HPDE6-E6E7 (cell line): ENCODE results near the gene NQO1.
"Not testable (repeated sequence)": the region's sequence is repeated elsewhere in the genome, so short reads cannot be mapped to it uniquely, and the experiment has no call there.

Experiments
- DNase-seq: peaks from one replicate; pipeline ENCODE4 v3.0.0; 2011; ENCODE audit warnings: missing footprints; ENCODE audit errors: extremely low spot score

The NQO1 gene

DNA sequence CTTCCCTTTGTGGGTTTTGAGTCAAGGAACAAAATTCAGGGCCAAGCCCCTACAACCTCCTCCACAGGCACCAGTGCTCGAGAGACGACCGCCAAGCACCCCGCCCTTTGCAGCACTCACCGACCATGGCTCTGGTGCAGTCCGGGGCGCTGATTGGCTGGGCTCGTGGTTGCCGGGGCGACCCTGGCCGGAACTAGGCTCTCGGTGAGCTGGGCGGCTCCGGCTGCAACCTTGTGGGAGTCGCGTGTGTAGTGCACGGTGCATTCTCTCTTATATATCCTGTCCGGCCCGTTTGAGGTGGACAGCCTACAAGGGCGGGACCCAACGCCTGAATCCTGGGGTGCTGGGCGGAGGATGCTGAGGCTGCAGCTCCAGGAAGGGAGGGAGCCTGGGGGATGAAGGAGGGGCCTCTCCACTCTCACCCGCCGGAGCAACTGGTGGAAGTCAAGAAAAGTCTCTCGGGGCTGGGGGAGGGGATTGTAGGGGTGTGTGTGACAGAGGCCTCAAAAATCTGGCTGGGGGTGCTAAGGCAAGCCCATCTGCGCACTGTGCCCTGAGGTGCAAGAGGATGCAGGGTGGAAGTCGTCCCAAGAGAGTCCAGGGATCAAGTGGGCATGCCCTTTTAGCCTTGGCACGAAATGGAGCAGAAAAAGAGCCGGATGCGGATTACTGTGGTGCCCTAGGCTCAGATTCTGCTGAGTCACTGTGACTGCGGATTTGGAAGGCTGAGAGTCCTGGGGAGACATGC lies at the start of gene NQO1:
Gene NQO1 (minus strand): TSS at position 248 of the 748 bp plus-strand sequence. CDS start 121 bp downstream, at position 127.
- DNase-seq: peak; percentile 99

DNA sequence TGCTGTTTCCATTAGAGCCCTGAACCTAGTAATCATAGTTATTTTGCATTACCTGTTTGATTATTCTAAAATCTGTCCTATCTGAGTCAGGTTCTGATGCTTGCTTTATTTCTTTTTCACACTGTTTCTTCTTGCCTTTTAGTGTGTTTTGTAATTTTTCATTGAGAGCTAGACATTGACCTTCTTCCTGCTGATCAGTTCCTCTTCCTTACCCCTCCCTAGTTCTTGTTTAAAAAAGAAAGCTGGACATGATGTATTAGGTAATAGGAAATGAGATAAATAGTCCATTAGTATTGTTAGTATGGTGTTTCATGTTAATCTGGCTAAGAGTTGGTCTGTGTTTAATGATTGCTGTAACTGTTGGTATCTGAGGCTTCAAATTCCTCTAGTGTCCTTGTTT lies 49.2 kb upstream of the NQO1 start:
- DNase-seq: no peak

DNA sequence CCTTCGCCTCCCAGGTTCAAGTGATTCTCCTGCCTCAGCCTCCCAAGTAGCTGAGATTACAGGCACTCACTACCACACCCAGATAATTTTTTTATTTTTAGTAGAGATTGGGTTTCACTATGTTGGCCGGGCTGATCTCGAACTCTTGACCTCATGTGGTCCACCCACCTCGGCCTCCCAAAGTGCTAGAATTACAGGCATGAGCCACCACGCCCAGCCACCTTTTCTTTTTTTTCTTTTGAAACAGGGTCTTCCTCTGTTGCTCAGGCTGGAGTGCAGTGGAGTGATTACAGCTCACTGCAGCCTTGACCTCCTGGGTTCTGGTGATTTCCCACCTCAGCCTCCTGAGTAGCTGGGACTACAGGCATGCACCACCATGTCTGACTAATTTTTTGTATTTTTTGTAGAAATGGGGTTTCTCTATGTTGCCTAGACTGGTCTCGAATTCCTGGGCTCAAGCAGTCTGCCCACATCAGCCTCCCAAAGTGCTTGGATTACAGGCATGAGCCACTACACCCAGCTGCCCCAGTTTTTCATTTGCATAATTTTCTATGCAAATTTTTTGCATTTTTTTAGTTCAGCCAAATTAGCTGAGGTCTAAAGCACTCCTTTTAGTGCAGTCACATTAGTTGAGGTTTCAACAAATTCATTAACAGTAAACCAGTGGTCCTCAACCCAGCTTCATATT lies 47.0 kb upstream of the NQO1 start:
- no peak for DNase-seq

- no peak for DNase-seq
These were observed 45.2 kb upstream of the NQO1 start for GRCh38 chr16:69771651-69771967.

DNA sequence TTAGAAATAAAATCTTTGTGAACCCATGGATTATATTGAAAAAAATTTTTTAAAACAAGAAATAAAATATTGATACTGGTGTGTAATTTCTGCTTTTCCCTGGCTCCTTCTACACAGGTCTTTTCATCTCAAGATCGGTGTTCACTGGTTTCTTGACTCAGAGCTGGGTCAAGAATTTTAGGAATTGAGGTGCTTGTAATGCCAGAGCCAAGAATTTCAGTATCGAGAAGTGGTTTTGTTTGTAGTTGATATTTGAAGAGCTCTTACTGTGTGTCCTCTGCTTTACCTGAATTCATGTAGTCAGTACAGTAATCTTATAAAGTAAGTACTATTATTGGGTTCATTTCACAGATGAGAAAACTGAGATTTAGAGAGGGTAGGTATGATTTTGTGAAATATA lies 43.0 kb upstream of the NQO1 start:
- no peak for DNase-seq

GRCh38 chr16:69768666-69769065 lies 42.3 kb upstream of the NQO1 start:
- DNase-seq: no peak

DNA sequence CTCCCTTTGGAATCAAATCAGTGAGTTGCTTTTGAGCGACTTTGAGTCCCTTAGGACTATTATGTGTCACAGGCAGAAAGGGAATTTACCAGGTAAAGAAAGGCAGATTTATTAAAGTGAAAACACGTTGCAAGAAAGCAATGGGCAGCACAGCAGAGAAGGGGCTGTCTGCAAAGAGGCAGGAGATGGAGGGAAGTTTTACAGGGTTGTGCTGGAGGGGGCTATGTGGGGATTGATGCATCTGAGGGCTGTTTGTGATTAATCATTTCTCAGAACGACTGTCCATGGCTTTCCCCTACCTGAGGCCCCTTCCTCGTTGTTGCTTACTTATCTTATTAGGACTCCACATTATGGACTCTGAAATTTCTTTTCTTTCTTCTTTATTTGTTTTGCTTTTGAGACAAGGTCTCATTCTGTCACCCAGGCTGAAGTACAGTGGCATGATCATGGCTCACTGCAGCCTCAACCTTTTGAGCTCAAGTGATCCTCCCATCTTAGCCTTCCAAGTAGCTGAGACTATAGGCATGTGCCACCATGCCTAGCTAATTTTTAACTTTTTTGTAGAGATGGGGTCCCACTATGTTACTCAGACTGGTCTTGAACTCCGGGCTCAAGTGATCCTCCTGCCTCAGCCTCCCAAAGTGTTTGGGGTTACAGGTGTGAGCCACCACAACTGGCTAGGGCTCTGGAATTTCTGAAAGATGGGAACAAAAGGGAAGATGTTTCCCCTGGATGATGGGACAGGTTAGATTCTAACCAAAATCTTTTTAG lies 41.3 kb upstream of the NQO1 start:
- DNase-seq: no peak

DNA sequence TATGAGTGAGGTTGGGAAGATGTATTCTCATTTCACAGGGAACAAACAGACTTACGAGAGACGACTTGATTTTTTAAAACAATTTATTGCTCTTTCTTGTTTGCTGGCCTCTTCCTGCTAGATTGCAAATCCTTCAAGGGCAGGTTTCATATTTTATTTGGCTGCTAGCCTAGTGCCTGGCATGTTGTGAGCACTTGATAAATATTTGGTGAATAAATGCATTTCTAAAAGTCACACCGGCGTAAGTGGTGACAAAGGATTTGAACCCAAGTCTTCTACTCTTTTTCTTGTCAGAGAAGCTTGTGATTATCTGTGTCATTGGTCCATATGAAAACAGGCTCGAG lies 37.2 kb upstream of the NQO1 start:
- no peak for DNase-seq

- no peak for DNase-seq
These were observed 36.6 kb upstream of the NQO1 start for GRCh38 chr16:69762814-69763598.

GRCh38 chr16:69761983-69762813 lies 35.8 kb upstream of the NQO1 start, which contains the start of gene WWP2:
Gene WWP2 (plus strand): TSS chr16:69762332. CDS start chr16:69787011, 24,679 bp downstream.
- DNase-seq: peak; percentile 90

- DNase-seq: not testable (repeated sequence)
These were observed 31.0 kb upstream of the NQO1 start for GRCh38 chr16:69757375-69757774.

DNA sequence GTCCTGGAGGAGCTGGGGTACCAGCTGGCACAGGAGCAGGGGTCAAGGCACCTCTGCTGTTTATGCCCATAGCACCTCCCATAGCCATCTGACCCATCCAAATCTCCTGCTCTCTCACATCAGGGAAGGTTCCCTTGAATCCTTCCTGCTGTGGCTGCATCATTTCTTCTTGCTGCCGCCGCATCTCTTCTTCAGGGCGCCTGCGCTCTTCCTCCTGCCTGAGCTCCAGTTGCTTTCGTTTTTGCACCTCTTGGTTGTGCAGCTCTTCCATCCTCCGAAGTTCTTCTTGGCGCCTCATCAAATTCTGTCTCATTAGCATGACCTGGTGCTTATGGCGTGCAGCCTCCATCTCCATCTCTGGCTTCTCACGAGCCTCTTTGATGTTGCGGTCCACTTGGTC lies 30.3 kb upstream of the NQO1 start:
- DNase-seq: no peak

GRCh38 chr16:69754469-69755310 lies 28.3 kb upstream of the NQO1 start, which contains the start of gene NOB1:
Gene NOB1 (minus strand): TSS chr16:69754926. CDS start chr16:69754910, 16 bp downstream.
- peak; percentile 97 for DNase-seq

DNA sequence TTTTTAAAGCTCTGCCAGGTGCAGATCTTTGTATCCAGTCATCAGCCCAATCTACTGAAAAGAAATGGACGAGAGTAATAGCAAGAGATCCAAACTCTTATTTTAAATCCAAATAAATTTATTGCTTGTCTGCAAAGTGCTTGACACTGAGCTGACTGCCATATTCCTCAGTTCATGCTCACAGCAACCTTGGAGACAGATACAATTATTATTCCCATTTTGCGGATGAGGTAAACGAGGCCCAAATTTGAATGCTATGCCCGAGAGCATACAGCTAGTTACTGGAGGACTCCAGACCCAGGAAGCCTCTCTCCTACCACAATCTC lies 27.7 kb upstream of the NQO1 start:
- no peak for DNase-seq

- no peak for DNase-seq
These were observed 22.5 kb upstream of the NQO1 start for GRCh38 chr16:69748694-69749345.

- no peak for DNase-seq
These were observed 20.8 kb upstream of the NQO1 start for GRCh38 chr16:69747115-69747514.

DNA sequence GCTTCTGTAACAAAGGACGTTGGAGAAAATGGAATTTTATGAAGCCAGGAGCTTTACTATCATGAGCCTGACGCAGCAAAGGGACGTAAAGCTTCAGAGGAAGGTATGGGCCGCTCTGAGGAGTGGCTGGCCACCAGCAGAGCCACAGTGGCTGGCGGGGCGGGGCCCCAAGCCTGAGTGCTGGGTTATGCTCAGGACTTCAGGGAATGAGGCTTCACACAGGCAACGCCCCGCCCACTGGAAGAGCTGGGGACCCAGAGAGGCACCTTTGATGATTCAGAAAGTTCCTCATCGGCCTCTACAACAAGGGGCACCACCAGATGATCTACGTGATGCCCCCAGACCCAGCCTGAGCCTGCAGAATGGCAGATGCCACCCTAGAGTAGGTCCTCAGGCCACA lies 19.6 kb upstream of the NQO1 start:
- DNase-seq: no peak

DNA sequence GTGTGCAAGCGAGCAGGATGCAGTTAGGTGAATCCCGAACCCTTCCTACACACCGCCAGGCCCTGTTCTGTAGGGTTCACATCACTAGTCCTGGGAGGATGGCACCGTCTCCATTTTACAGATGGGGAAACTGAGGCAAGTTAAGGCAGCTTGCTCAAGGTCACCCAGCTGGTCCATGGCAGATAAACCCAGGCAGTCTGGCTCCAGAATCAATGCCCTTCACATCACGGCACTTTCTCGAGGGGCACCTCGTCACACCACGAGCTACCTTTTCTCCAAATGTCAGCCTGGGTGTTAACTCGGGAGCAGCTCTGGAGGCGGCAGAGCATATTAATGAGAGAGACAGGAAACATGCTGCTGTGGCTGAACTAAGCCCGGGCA lies 18.9 kb upstream of the NQO1 start:
- DNase-seq: no peak

GRCh38 chr16:69744363-69745231 lies 18.2 kb upstream of the NQO1 start:
- no peak for DNase-seq
